Renal cortical epithelial cell (primary cell): ENCODE data around the gene C5orf46. TPM values are rescaled to one million over a fixed set of nuclear protein-coding genes. Genes with fewer than 3 reads are reported as not detected.

Experiments
- DNase-seq: peaks from one replicate; pipeline ENCODE4 v3.0.0-alpha.2; 2011; ENCODE audit warnings: low read depth
- total RNA-seq: library from RNA; depleted of rRNA; stranded (reverse); fragments of >200 nt; gene quantifications from 2 replicates; pipeline ENCODE4 v1.2.3, GENCODE V29; 2014

Gene C5orf46
- total RNA-seq, 1 donor from 2014 or later, result 0.35 TPM

- peak; percentile 44 for DNase-seq
These were observed 48.8 kb downstream of the C5orf46 start for GRCh38 chr5:147857302-147858129.

- DNase-seq, result no peak
These were observed 49.5 kb downstream of the C5orf46 start for GRCh38 chr5:147856801-147857200.

- DNase-seq, result no peak
These were observed 50.6 kb downstream of the C5orf46 start for GRCh38 chr5:147855774-147856069.

GRCh38 chr5:147854894-147855773, 51.2 kb downstream of the C5orf46 start:
- DNase-seq, result no peak

GRCh38 chr5:147854331-147854730, 52.0 kb downstream of the C5orf46 start:
- DNase-seq, result no peak

- no peak for DNase-seq
These were observed 52.9 kb downstream of the C5orf46 start for GRCh38 chr5:147853372-147853987.

GRCh38 chr5:147852365-147852764, 54.0 kb downstream of the C5orf46 start:
- no peak for DNase-seq

GRCh38 chr5:147851578-147851977, 54.8 kb downstream of the C5orf46 start:
- DNase-seq, result no peak

GRCh38 chr5:147849226-147849625, 57.1 kb downstream of the C5orf46 start:
- no peak for DNase-seq

- DNase-seq, result no peak
These were observed 60.7 kb downstream of the C5orf46 start for GRCh38 chr5:147845618-147846017.

- DNase-seq, result no peak
These were observed 61.5 kb downstream of the C5orf46 start for GRCh38 chr5:147844846-147845245.

- no peak for DNase-seq
These were observed 63.5 kb downstream of the C5orf46 start for GRCh38 chr5:147842869-147843268.

Other genes starting within 250 kb of the C5orf46 start
- gene JAKMIP2, start 123.8 kb downstream of the C5orf46 start, total RNA-seq, result not detected in 2 replicates
- gene SPINK1, start 74.9 kb downstream of the C5orf46 start, total RNA-seq, result 0.40 and 8.2 TPM in 2 replicates
- not detected in 2 replicates for gene SCGB3A2, start 27.8 kb downstream of the C5orf46 start, total RNA-seq
- 0.25 TPM in 1 of 2 replicates, not detected in the other for gene SPINK5, start 157.4 kb upstream of the C5orf46 start, total RNA-seq